IMR-90 (cell line): ENCODE measurements around the gene POR. TPM values are rescaled to one million over a fixed set of nuclear protein-coding genes. Genes with fewer than 3 reads are reported as not detected.

Source experiments
- ATAC-seq: fragments of 200-7000 bp; cut with Tn5 transposase; 2 replicates; pipeline ENCODE4 v1.9.1; 2020; ENCODE audit warnings: low read depth, mild to moderate bottlenecking, moderate library complexity
- BruUV-seq: library from RNA; stranded (reverse); fragments of 400-500 nt; replicated peaks from 2 replicates; lab custom pipeline; 2021; lab: Mats Ljungman, UMichigan
- CTCF ChIA-PET: fragments of 300-600 bp; formaldehyde crosslinking; extraction: SDS; loops from one replicate; lab custom pipeline; 2021; ENCODE audit warnings: antibody characterized with exemption; lab: Yijun Ruan, JAX
- POLR2A ChIA-PET: fragments of 300-600 bp; sonication (Branson Sonifier 250); formaldehyde crosslinking; loops from one replicate; lab custom pipeline; 2022; ENCODE audit warnings: antibody characterized with exemption; ENCODE audit not compliant: unreplicated experiment; lab: Charles Lee
- DNase-seq: peaks from one replicate; pipeline ENCODE4 v3.0.0; 2013
- H2AFZ ChIP-seq: replicated peaks from 2 replicates; pipeline ENCODE3; 2013; ENCODE audit warnings: low read length, mild to moderate bottlenecking; ENCODE audit not compliant: poor library complexity
- H2AK5ac ChIP-seq: 2 replicates; pipeline ENCODE4 v1.6.1; 2013; ENCODE audit warnings: low read depth, low read length, inconsistent platforms
- H2AK9ac ChIP-seq: replicated peaks from 2 replicates; pipeline ENCODE3; 2013; ENCODE audit warnings: mild to moderate bottlenecking, low read depth, low read length, moderate library complexity; ENCODE audit not compliant: poor library complexity
- H2BK120ac ChIP-seq: 2 replicates; pipeline ENCODE4 v1.6.1; 2013; ENCODE audit warnings: low read depth, low read length, inconsistent platforms
- H2BK15ac ChIP-seq: 3 replicates; pipeline ENCODE4 v1.6.1; 2013; ENCODE audit warnings: low read depth, low read length, inconsistent platforms
- H2BK20ac ChIP-seq: 2 replicates; pipeline ENCODE4 v1.6.1; 2013; ENCODE audit warnings: low read depth, mild to moderate bottlenecking, inconsistent platforms, low read length, moderate library complexity
- H2BK5ac ChIP-seq: 2 replicates; pipeline ENCODE4 v1.6.1; 2013; ENCODE audit warnings: mild to moderate bottlenecking, low read depth, low read length, inconsistent platforms; ENCODE audit not compliant: poor library complexity, severe bottlenecking
- H3K14ac ChIP-seq: replicated peaks from 2 replicates; pipeline ENCODE4 v1.6.1; 2013; ENCODE audit warnings: low read depth, low read length, inconsistent platforms
- H3K18ac ChIP-seq: 2 replicates; pipeline ENCODE4 v1.6.1; 2013; ENCODE audit warnings: low read depth, low read length, control low read depth
- H3K23ac ChIP-seq: 2 replicates; pipeline ENCODE4 v1.6.1; 2013; ENCODE audit warnings: low read depth, low read length, inconsistent platforms
- H3K27ac ChIP-seq: 2 replicates; pipeline ENCODE4 v1.5.1; 2013; ENCODE audit warnings: mild to moderate bottlenecking, control low read depth, low read length; ENCODE audit not compliant: insufficient read depth
- H3K27me3 ChIP-seq: 2 replicates; pipeline ENCODE4 v1.6.1; 2013; ENCODE audit warnings: low read length; ENCODE audit not compliant: control insufficient read depth, insufficient read depth
- H3K36me3 ChIP-seq: 2 replicates; pipeline ENCODE4 v1.6.1; 2013; ENCODE audit warnings: low read length, mixed read lengths; ENCODE audit not compliant: control insufficient read depth, insufficient read depth
- H3K4ac ChIP-seq: 2 replicates; pipeline ENCODE4 v1.6.1; 2013; ENCODE audit warnings: low read depth, low read length, inconsistent platforms
- H3K4me1 ChIP-seq: 2 replicates; pipeline ENCODE4 v1.6.1; 2013; ENCODE audit warnings: low read length, mixed read lengths; ENCODE audit not compliant: control insufficient read depth, insufficient read depth
- H3K4me2 ChIP-seq: 2 replicates; pipeline ENCODE4 v1.6.1; 2013; ENCODE audit warnings: low read depth, mild to moderate bottlenecking, control low read depth, low read length, moderate library complexity
- H3K4me3 ChIP-seq: 2 replicates; pipeline ENCODE4 v1.5.1; 2013; ENCODE audit warnings: low read depth, mild to moderate bottlenecking, control low read depth, low read length, moderate library complexity; ENCODE audit not compliant: insufficient read depth
- H3K56ac ChIP-seq: 2 replicates; pipeline ENCODE4 v1.6.1; 2013; ENCODE audit warnings: low read length, inconsistent platforms; ENCODE audit not compliant: insufficient read depth; ENCODE audit errors: extremely low read depth
- H3K79me1 ChIP-seq, 2 experiments: 2 replicates each; pipeline ENCODE4 v1.6.1; 2013; ENCODE audit warnings: low read length in 2 of 2, inconsistent platforms in 1 of 2, low read depth in 1 of 2
- H3K9ac ChIP-seq: 2 replicates; pipeline ENCODE4 v1.6.1; 2013; ENCODE audit warnings: low read depth, low read length, control low read depth
- H3K9me1 ChIP-seq: 2 replicates; pipeline ENCODE4 v1.6.1; 2013; ENCODE audit warnings: low read length, inconsistent platforms; ENCODE audit not compliant: insufficient read depth
- H3K9me3 ChIP-seq: 2 replicates; pipeline ENCODE4 v1.6.1; 2013; ENCODE audit warnings: low read length; ENCODE audit not compliant: control insufficient read depth, insufficient read depth
- H4K20me1 ChIP-seq: 2 replicates; pipeline ENCODE4 v1.6.1; 2013; ENCODE audit warnings: low read length, inconsistent platforms; ENCODE audit not compliant: insufficient read depth
- H4K5ac ChIP-seq: 2 replicates; pipeline ENCODE4 v1.6.1; 2013; ENCODE audit warnings: mild to moderate bottlenecking, low read depth, low read length, control low read depth
- H4K8ac ChIP-seq, 2 experiments: 2 replicates each; pipeline ENCODE4 v1.6.1; 2013; ENCODE audit warnings: low read depth in 2 of 2, low read length in 2 of 2, control low read depth in 1 of 2, inconsistent platforms in 1 of 2
- H4K91ac ChIP-seq: 2 replicates; pipeline ENCODE4 v1.6.1; 2013; ENCODE audit warnings: low read depth, low read length, inconsistent platforms; ENCODE audit not compliant: insufficient read depth
- BHLHE40 ChIP-seq: fragments of 150-350 bp; IDR thresholded peaks from 2 replicates; pipeline ENCODE4 v1.6.1; 2016; ENCODE audit warnings: mild to moderate bottlenecking, low read depth, low read length
- CEBPB ChIP-seq: IDR thresholded peaks from 2 replicates; pipeline ENCODE4 v1.6.1; 2012; ENCODE audit warnings: low read depth, low read length, improper control_type of control experiment
- CHD1 ChIP-seq: IDR thresholded peaks from 2 replicates; pipeline ENCODE4 v1.6.1; 2012; ENCODE audit warnings: low read depth, low read length, improper control_type of control experiment
- CTCF ChIP-seq: conservative IDR thresholded peaks from 2 replicates; pipeline ENCODE4 v1.5.1; 2012; ENCODE audit warnings: mild to moderate bottlenecking, low read depth, low read length, improper control_type of control experiment
- ELK1 ChIP-seq: fragments of 150-350 bp; IDR thresholded peaks from 2 replicates; pipeline ENCODE4 v1.6.1; 2016; ENCODE audit warnings: low read depth, mild to moderate bottlenecking, low read length, moderate library complexity, borderline replicate concordance
- FOS ChIP-seq: fragments of 150-350 bp; IDR thresholded peaks from 2 replicates; pipeline ENCODE4 v1.6.1; 2016; ENCODE audit warnings: low read depth, low read length
- MAFK ChIP-seq: IDR thresholded peaks from 2 replicates; pipeline ENCODE4 v1.6.1; 2012; ENCODE audit warnings: low read depth, low read length, improper control_type of control experiment
- MAZ ChIP-seq: IDR thresholded peaks from 2 replicates; pipeline ENCODE4 v1.6.1; 2012; ENCODE audit warnings: low read depth, mild to moderate bottlenecking, low read length, improper control_type of control experiment, moderate library complexity, borderline replicate concordance
- MXI1 ChIP-seq: IDR thresholded peaks from 2 replicates; pipeline ENCODE4 v1.6.1; 2012; ENCODE audit warnings: low read depth, mild to moderate bottlenecking, low read length, moderate library complexity, borderline replicate concordance
- NFE2L2 ChIP-seq: fragments of 150-350 bp; IDR thresholded peaks from 2 replicates; pipeline ENCODE4 v1.6.1; 2016; ENCODE audit warnings: low read depth, mild to moderate bottlenecking, low read length
- POLR2A ChIP-seq: IDR thresholded peaks from 2 replicates; pipeline ENCODE4 v1.6.1; 2012; ENCODE audit warnings: mild to moderate bottlenecking, low read depth, low read length
- RAD21 ChIP-seq: IDR thresholded peaks from 2 replicates; pipeline ENCODE4 v1.6.1; 2012; ENCODE audit warnings: low read length, improper control_type of control experiment
- RCOR1 ChIP-seq: IDR thresholded peaks from 2 replicates; pipeline ENCODE4 v1.6.1; 2012; ENCODE audit warnings: mild to moderate bottlenecking, low read length, improper control_type of control experiment; ENCODE audit not compliant: insufficient replicate concordance
- RFX5 ChIP-seq: IDR thresholded peaks from 2 replicates; pipeline ENCODE4 v1.8.0; 2012; ENCODE audit warnings: low read depth, mild to moderate bottlenecking, low read length, moderate library complexity
- SMC3 ChIP-seq: fragments of 150-350 bp; IDR thresholded peaks from 2 replicates; pipeline ENCODE4 v1.6.1; 2016; ENCODE audit warnings: low read depth, mild to moderate bottlenecking, antibody characterized with exemption, low read length, moderate library complexity
- USF2 ChIP-seq: fragments of 150-350 bp; IDR thresholded peaks from 2 replicates; pipeline ENCODE4 v1.6.1; 2017; ENCODE audit warnings: mild to moderate bottlenecking, antibody characterized with exemption, low read length, low read depth
- WGBS, 2 experiments: methylation state at CpG; one replicate each; pipeline versions ENCODE4 v1.1.5 to v1.1.7; 2013; ENCODE audit warnings: missing lambda C conversion rate in 2 of 2; ENCODE audit not compliant: insufficient read length in 1 of 2; ENCODE audit errors: extremely low coverage in 2 of 2; 5-methylcytosine and 5-hydroxymethylcytosine counted together
- dilution Hi-C: fragments of 300-500 bp; cut with HindIII; formaldehyde crosslinking; loops from one replicate; pipeline ENCODE4 v1.14.3; 2018; ENCODE audit warnings: low sequenced_read_pairs; ENCODE audit not compliant: unreplicated experiment
- in situ Hi-C: fragments of 300-500 bp; cut with MboI; formaldehyde crosslinking; loops from 3 replicates; pipeline ENCODE4 v1.14.3; 2019; ENCODE audit warnings: low sequenced_read_pairs, inconsistent platforms, mixed read lengths
- intact Hi-C: fragments of 100-400 bp; cut with micrococcal nuclease; formaldehyde crosslinking; loops from 2 replicates; pipeline ENCODE4 v1.10.0; 2022
- polyA plus RNA-seq, 3 experiments: library from polyadenylated mRNA; depleted of rRNA; stranded (reverse); fragments of >200 nt; gene quantifications; 2 replicates each; pipeline ENCODE4 v1.2.3, GENCODE V29; 2012; ENCODE audit warnings: low replicate concordance in 1 of 3
- total RNA-seq: library from RNA; depleted of rRNA; stranded (reverse); fragments of >200 nt; gene quantifications from 2 replicates; pipeline ENCODE4 v1.2.3, GENCODE V29; 2012

The POR gene
- total and polyA plus RNA-seq, 2 of the 4 experiments (the other 2 are of a cell fraction), result 25.5 to 42.2 TPM

- Histone ChIP-seq H3K23ac (no peak overlapping the region), H3K4ac (no peak overlapping the region), H3K9ac (no peak overlapping the region), H4K8ac (no peak overlapping the region), H2BK15ac (no peak overlapping the region), H3K4me1 (no peaks in the 10 kb centered on the region), H2BK5ac (no peak overlapping the region), H4K20me1 (0 out of 2 replicates have a peak, but pooled peaks cover 3% of the 10 kb centered on the region), H3K9me1 (peaks cover 4% of the 10 kb centered on the region; the same call in 1 of the 2 replicates), H3K27me3 (no peaks in the 10 kb centered on the region), H4K91ac (no peak overlapping the region), H3K27ac (no peak overlapping the region), H3K9me3 (no peaks in the 10 kb centered on the region), H3K56ac (no peak overlapping the region), H2AK9ac (no peak overlapping the region), H2AFZ (no peak overlapping the region), H2BK120ac (no peak overlapping the region), H3K4me3 (no peak overlapping the region), H3K4me2 (no peak overlapping the region), H2AK5ac (no peak overlapping the region), H4K5ac (no peak overlapping the region), H3K79me1 (no peaks in the 10 kb centered on the region), H3K14ac (no peak overlapping the region), H3K36me3 (peaks cover 34% of the 10 kb centered on the region), H3K18ac (no peak overlapping the region), H2BK20ac (no peak overlapping the region)
- DNase-seq, result no peak
- ChIA-PET CTCF (no interaction called here), POLR2A (no interaction called here)
- dilution Hi-C loops (no loop called here), intact Hi-C loops (no loop called here), in situ Hi-C loops (no loop called here)
- TF ChIP-seq FOS (no peak), BHLHE40 (no peak), RCOR1 (no peak), CHD1 (no peak), SMC3 (no peak), CEBPB (no peak), RAD21 (no peak), MAZ (no peak), MAFK (no peak), POLR2A (no peak), USF2 (no peak), MXI1 (no peak), ELK1 (no peak), NFE2L2 (no peak), RFX5 (no peak), CTCF (no peak)
- no TSS peak for BruUV-seq
- no peak for ATAC-seq
- 94% methylated on average over 9 of the region's 11 CpGs; no CpG with 5 or more reads in 1 of the 2 experiments for WGBS, 2 experiments
Measured at GRCh38 chr7:76000566-76000965, 85.6 kb downstream of the POR start.
